ENCODE data around the gene TNFRSF6B. TPM values are rescaled to one million over a fixed set of nuclear protein-coding genes. Genes with fewer than 3 reads are reported as not detected.

TNFRSF6B gene
- polyA plus RNA-seq, 1 of the 3 experiments (the other 2 are of a cell fraction), result 9.4 TPM

GRCh38 chr20:63693083-63693732, 3.2 kb upstream of the TNFRSF6B start:
- no peaks in the 10 kb centered on the region for H4K20me1 ChIP-seq (ENCODE audit: insufficient read depth)
- no peak for DNase-seq
- no peaks in the 10 kb centered on the region for H3K27me3 ChIP-seq (ENCODE audit: insufficient read depth)
- no peaks in the 10 kb centered on the region for H3K79me2 ChIP-seq (ENCODE audit: insufficient read depth)
- peaks cover 4 to 19% of the 10 kb centered on the region in 2 experiments; a peak in 2 of 4 replicates for H3K4me1 ChIP-seq (ENCODE audit: control insufficient read depth in 1 of 2, insufficient read depth in 2 of 2, low read depth in 1 of 2, low read length in 1 of 2)
- H3K4me2 ChIP-seq, result no peak overlapping the region
- no peak overlapping the region for H2AFZ ChIP-seq (ENCODE audit: low read depth)
- ChIA-PET POLR2A (no interaction called here), CTCF (no interaction called here)
- H3F3A ChIP-seq (replicated peaks; ENCODE audit: insufficient read depth), result no peaks in the 10 kb centered on the region
- no peaks in the 10 kb centered on the region for H3K9me2 ChIP-seq
- no peak overlapping the region for H3K4me3 ChIP-seq (ENCODE audit: low read depth in 2 of 2, low read length in 1 of 2)
- no peak overlapping the region for H3K9ac ChIP-seq
- H3K9me3 ChIP-seq, result no peaks in the 10 kb centered on the region
- H3K36me3 ChIP-seq (replicated peaks in 1 of 2; ENCODE audit: control insufficient read depth in 1 of 2, insufficient read depth in 2 of 2, low read length in 1 of 2), result peaks cover 0 to 9% of the 10 kb centered on the region in 2 experiments
- no peak overlapping the region for H3K27ac ChIP-seq (ENCODE audit: low read depth in 2 of 2, low read length in 1 of 2)
- WGBS (ENCODE audit: low lambda C conversion rate), result 20% methylated on average over 1 of the region's 10 CpGs
- no peak for TF ChIP-seq NRF1 (IDR thresholded peaks at IDR 0.05; ENCODE audit: low read depth, low read length)
- TF ChIP-seq EZH2phosphoT487 (IDR thresholded peaks at IDR 0.05; ENCODE audit: borderline replicate concordance, low read depth), result no peak
- TF ChIP-seq, protein P1, sequence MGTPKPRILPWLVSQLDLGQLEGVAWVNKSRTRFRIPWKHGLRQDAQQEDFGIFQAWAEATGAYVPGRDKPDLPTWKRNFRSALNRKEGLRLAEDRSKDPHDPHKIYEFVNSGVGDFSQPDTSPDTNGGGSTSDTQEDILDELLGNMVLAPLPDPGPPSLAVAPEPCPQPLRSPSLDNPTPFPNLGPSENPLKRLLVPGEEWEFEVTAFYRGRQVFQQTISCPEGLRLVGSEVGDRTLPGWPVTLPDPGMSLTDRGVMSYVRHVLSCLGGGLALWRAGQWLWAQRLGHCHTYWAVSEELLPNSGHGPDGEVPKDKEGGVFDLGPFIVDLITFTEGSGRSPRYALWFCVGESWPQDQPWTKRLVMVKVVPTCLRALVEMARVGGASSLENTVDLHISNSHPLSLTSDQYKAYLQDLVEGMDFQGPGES (IDR thresholded peaks at IDR 0.05; ENCODE audit: low read depth, low read length), result no peak
- no peak for TF ChIP-seq TAF1 (IDR thresholded peaks at IDR 0.05; ENCODE audit: borderline replicate concordance, low read depth, low read length)
- TF ChIP-seq RXRA (IDR thresholded peaks at IDR 0.05; ENCODE audit: borderline replicate concordance, low read depth), result no peak
- TF ChIP-seq MAX (IDR thresholded peaks at IDR 0.05; ENCODE audit: low read depth), result no peak
- TF ChIP-seq RAD21 (IDR thresholded peaks at IDR 0.05; ENCODE audit: low read length), result no peak
- TF ChIP-seq, protein P2, sequence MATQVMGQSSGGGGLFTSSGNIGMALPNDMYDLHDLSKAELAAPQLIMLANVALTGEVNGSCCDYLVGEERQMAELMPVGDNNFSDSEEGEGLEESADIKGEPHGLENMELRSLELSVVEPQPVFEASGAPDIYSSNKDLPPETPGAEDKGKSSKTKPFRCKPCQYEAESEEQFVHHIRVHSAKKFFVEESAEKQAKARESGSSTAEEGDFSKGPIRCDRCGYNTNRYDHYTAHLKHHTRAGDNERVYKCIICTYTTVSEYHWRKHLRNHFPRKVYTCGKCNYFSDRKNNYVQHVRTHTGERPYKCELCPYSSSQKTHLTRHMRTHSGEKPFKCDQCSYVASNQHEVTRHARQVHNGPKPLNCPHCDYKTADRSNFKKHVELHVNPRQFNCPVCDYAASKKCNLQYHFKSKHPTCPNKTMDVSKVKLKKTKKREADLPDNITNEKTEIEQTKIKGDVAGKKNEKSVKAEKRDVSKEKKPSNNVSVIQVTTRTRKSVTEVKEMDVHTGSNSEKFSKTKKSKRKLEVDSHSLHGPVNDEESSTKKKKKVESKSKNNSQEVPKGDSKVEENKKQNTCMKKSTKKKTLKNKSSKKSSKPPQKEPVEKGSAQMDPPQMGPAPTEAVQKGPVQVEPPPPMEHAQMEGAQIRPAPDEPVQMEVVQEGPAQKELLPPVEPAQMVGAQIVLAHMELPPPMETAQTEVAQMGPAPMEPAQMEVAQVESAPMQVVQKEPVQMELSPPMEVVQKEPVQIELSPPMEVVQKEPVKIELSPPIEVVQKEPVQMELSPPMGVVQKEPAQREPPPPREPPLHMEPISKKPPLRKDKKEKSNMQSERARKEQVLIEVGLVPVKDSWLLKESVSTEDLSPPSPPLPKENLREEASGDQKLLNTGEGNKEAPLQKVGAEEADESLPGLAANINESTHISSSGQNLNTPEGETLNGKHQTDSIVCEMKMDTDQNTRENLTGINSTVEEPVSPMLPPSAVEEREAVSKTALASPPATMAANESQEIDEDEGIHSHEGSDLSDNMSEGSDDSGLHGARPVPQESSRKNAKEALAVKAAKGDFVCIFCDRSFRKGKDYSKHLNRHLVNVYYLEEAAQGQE (IDR thresholded peaks at IDR 0.05; ENCODE audit: low read depth, low read length), result no peak
- no peak for TF ChIP-seq POLR2AphosphoS5 (IDR thresholded peaks at IDR 0.05; ENCODE audit: low read depth, low read length)
- no peak for TF ChIP-seq GABPA (IDR thresholded peaks at IDR 0.05; ENCODE audit: low read depth)
- TF ChIP-seq, protein P3, sequence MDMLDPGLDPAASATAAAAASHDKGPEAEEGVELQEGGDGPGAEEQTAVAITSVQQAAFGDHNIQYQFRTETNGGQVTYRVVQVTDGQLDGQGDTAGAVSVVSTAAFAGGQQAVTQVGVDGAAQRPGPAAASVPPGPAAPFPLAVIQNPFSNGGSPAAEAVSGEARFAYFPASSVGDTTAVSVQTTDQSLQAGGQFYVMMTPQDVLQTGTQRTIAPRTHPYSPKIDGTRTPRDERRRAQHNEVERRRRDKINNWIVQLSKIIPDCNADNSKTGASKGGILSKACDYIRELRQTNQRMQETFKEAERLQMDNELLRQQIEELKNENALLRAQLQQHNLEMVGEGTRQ (IDR thresholded peaks at IDR 0.05; ENCODE audit: borderline replicate concordance, low read depth, low read length), result no peak
- TF ChIP-seq CHD2 (IDR thresholded peaks at IDR 0.05; ENCODE audit: low read length, partially characterized antibody), result no peak
- no peak for TF ChIP-seq FOXM1 (IDR thresholded peaks at IDR 0.05; ENCODE audit: low read depth)
- TF ChIP-seq GATA2 (CRISPR knock-in tag; IDR thresholded peaks at IDR 0.05), result no peak
- TF ChIP-seq RFX5 (IDR thresholded peaks at IDR 0.05; ENCODE audit: low read length), result no peak
- no peak for TF ChIP-seq NFIC (IDR thresholded peaks at IDR 0.05; ENCODE audit: borderline replicate concordance)

Measured in SK-N-SH (cell line).